Epithelial cell of proximal tubule (primary cell): Measurements from ENCODE around the gene ITSN1. TPM values are rescaled to one million over a fixed set of nuclear protein-coding genes. Genes with fewer than 3 reads are reported as not detected.

Experiments used
- DNase-seq: peaks from one replicate; pipeline ENCODE4 v3.0.0-alpha.2; 2011; ENCODE audit warnings: low read depth
- H3K4me3 ChIP-seq: 2 replicates; pipeline ENCODE4 v1.5.1; 2011; ENCODE audit warnings: low read depth, mild to moderate bottlenecking, low read length
- total RNA-seq: library from RNA; depleted of rRNA; stranded (reverse); fragments of >200 nt; gene quantifications from 2 replicates; pipeline ENCODE4 v1.2.3, GENCODE V29; 2015
- TF ChIP-seq, protein P1 (sequence below): conservative IDR thresholded peaks from 2 replicates; pipeline ENCODE4 v1.5.1; 2012; ENCODE audit warnings: low read depth, mild to moderate bottlenecking, low read length

ITSN1 gene
- total RNA-seq, 1 donor from 2014 or later, result 24.5 TPM

GRCh38 chr21:33751120-33751519 is 108.8 kb downstream of the ITSN1 start:
- DNase-seq, result no peak
- H3K4me3 ChIP-seq, result no peak overlapping the region
- TF ChIP-seq, protein P1, sequence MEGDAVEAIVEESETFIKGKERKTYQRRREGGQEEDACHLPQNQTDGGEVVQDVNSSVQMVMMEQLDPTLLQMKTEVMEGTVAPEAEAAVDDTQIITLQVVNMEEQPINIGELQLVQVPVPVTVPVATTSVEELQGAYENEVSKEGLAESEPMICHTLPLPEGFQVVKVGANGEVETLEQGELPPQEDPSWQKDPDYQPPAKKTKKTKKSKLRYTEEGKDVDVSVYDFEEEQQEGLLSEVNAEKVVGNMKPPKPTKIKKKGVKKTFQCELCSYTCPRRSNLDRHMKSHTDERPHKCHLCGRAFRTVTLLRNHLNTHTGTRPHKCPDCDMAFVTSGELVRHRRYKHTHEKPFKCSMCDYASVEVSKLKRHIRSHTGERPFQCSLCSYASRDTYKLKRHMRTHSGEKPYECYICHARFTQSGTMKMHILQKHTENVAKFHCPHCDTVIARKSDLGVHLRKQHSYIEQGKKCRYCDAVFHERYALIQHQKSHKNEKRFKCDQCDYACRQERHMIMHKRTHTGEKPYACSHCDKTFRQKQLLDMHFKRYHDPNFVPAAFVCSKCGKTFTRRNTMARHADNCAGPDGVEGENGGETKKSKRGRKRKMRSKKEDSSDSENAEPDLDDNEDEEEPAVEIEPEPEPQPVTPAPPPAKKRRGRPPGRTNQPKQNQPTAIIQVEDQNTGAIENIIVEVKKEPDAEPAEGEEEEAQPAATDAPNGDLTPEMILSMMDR, result no peak

GRCh38 chr21:33751533-33751932 is 109.2 kb downstream of the ITSN1 start:
- H3K4me3 ChIP-seq, result no peak overlapping the region
- no peak for DNase-seq
- TF ChIP-seq, protein P1, result no peak

DNA sequence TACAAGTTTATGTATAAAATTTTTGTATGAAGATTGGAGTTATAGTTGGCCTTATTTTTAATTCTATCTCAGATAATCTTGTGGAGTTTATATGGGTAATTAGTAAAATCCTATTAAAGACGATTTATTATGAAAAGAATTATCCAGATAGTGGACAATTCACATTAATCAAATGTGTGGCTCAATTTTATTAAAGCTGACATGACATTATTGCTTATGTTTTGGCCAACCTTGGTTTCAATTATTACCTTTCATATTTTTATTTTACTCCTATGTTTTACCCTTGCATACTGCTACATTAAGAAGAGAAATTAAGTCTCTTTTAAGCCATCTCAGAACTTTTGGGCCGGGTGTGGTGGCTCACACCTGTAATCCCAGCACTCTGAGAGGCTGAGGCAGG is 110.0 kb downstream of the ITSN1 start:
- H3K4me3 ChIP-seq, result no peak overlapping the region
- TF ChIP-seq, protein P1, result no peak
- DNase-seq, result no peak

GRCh38 chr21:33753886-33754285 is 111.6 kb downstream of the ITSN1 start:
- DNase-seq, result no peak
- H3K4me3 ChIP-seq, result no peak overlapping the region
- TF ChIP-seq, protein P1, result no peak

- DNase-seq, result no peak
- no peak overlapping the region for H3K4me3 ChIP-seq
- TF ChIP-seq, protein P1, result no peak
Observed at GRCh38 chr21:33754481-33754880, 112.2 kb downstream of the ITSN1 start.

DNA sequence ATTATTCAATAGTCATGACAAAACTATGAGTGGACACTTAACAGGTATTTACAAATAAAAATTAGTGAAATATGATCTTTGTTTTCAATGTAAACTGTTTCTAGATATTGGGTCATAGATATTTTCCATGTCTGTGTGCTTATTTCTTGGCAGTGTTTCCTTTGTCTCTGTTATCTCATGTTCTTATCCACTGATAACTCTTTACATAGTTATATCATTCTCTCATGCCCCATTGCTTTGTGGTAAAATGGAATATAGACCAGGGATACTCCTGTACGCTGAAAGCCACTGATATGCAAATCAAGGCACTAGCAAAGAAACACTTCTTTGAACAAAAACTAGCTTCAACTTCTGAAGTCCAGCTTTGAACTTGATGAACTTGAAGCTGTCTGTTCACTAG is 113.1 kb downstream of the ITSN1 start:
- no peak overlapping the region for H3K4me3 ChIP-seq
- no peak for DNase-seq
- TF ChIP-seq, protein P1, result no peak

GRCh38 chr21:33760641-33761440 is 118.5 kb downstream of the ITSN1 start:
- DNase-seq, result no peak
- no peak overlapping the region for H3K4me3 ChIP-seq
- TF ChIP-seq, protein P1, result no peak
